GM21723 (cell line): Measurements from ENCODE around the gene USP26.
"Not testable (repeated sequence)": the region's sequence is repeated elsewhere in the genome, so short reads cannot be mapped to it uniquely, and the experiment has no call there.

Experiments used
- ATAC-seq: cut with Tn5 transposase; IDR thresholded peaks from one replicate; pipeline ENCODE4 v1.9.1; 2021; ENCODE audit warnings: mild to moderate bottlenecking, moderate library complexity; ENCODE audit not compliant: unreplicated experiment

USP26 gene

DNA sequence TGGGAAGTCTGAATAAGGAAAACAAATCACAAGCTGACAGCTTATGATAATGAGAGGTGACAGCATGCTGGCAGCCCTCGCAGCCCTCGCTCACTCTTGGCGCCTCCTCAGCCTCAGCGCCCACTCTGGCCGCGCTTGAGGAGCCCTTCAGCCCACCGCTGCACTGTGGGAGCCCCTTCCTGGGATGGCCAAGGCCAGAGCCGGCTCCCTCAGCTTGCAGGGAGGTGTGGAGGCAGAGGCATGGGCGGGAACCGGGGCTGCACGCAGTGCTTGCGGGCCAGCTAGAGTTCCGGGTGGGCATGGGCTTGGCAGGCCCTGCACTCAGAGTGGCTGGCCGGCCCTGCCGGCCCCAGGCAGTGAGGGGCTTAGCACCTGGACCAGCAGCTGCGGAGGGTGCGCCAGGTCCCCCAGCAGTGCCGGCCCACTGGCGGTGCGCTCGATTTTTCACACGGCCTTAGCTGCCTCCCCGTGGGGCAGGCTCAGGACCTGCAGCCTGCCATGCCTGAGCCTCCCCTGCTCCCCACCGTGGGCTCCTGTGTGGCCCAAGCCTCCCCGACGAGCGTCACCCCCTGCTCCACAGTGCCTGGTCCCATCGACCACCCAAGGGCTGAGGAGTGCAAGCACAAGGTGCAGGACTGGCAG, 52.6 kb downstream of the USP26 start:
- ATAC-seq, result not testable (repeated sequence)

DNA sequence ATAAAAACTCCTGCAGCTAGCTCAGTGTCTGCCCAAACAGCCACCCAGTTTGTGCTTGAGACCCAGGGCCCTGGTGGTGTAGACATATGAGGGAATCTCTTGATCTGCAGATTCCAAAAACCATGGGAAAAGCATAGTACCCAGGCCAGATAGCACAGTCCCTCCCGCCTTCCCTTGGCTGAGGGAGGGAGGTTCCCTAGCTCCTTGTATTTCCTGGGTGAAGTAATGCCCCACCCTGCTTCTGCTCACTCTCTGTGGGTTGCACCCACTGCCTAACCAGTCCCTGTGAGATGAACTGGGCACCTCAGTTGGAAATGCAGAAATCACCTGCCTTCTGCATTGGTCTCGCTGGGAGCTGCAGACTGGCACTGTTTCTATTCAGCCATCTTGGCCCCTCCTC, 54.6 kb downstream of the USP26 start:
- no peak for ATAC-seq

DNA sequence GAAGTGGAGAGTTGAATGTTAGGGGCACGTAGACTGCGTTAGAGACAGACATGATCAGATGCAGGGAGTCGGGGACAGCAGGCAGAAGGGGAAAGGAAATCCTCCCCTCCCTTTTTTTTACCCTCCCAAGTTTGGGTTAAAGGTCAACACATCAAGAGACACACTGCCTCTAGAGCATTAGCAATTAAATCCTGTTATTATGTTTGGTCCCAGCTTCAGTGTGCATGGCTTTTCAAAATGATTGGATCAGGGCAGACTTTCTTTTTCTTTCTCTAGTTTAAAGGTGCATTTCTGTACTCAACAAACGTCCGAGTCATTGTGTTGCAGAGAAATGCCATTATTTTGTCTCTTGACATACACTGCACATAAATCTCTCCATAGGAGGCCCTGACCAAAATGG, 63.9 kb downstream of the USP26 start:
- no peak for ATAC-seq

- ATAC-seq, result no peak
Observed at GRCh38 chrX:133018229-133018628, 78.7 kb downstream of the USP26 start.

DNA sequence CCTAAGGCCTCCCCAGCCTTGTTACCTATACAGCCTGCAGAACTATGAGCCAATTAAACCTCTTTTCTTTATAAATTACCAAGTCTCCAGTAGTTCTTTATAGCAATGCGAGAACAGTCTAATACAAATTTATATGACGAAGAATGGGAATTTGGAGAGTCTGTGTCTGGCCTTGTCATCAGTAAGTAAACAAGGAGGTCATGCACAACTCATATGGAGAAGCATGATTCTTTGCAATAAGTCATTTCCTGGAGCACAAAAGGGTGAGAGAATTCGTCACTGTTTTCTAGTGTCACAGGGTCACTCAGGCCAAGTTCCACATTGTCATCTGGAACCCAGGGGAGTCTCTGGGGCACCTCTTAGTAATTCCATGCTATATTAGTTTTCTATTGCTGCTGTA, 89.5 kb downstream of the USP26 start:
- no peak for ATAC-seq

- ATAC-seq, result no peak
Observed at GRCh38 chrX:133005616-133006015, 91.3 kb downstream of the USP26 start.

DNA sequence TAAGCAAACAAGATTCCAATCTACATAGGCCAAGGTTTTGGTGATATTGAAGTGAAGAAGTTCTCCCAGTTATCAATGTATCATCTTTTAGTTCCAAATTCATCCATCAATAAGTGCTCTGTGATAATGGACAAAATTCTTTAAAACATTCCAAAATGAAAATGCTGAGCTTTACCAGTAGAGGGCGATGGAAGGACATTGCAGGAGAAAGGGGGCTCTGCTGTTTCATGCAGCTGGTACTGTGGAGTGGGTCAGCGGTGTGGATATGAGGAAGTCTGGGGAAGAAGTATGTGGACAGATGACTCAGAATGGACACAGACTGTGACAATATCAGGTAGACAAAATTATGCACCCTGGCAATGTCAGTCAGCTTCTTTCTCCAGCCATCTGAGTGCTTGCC, 91.9 kb downstream of the USP26 start:
- ATAC-seq, result no peak

GRCh38 chrX:132999209-132999608, 97.7 kb downstream of the USP26 start:
- no peak for ATAC-seq

GRCh38 chrX:132990835-132991234, 106.1 kb downstream of the USP26 start:
- no peak for ATAC-seq

DNA sequence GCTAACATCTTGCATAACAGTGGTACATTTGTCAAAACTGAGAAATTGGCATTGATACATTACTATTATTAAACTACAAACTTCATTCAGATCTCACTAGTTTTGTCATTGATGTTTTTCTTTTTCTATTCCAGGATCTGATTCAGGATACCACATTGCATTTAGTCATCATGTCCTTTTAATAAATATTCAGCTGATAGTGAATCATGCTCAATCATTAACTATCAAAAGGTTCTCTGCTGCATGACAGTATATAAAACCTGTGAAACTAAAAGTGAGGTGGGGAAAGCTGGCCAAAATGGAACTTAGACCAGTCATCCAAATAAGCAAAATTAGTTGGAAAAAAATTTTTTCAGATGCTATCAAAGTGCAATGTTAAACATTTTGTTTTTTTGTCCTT, 110.4 kb downstream of the USP26 start:
- no peak for ATAC-seq

- no peak for ATAC-seq
Observed at GRCh38 chrX:132984058-132984650, 112.8 kb downstream of the USP26 start.

GRCh38 chrX:132983496-132983895, 113.4 kb downstream of the USP26 start:
- no peak for ATAC-seq

GRCh38 chrX:132980035-132980434, 116.9 kb downstream of the USP26 start:
- ATAC-seq, result not testable (repeated sequence)
